Activated CD8-positive, alpha-beta memory T cell treated with anti-CD3 and anti-CD28 coated beads, Interleukin-2, amount 50 U/mL, for 1 hour (primary cell): ENCODE measurements around the gene GLTPD2.

Experiments
- DNase-seq: peaks from one replicate; pipeline ENCODE4 v3.0.0-alpha.2; 2020; ENCODE audit errors: extremely low read depth

The GLTPD2 gene

GRCh38 chr17:4771519-4772234 lies 17.1 kb upstream of the GLTPD2 start, which contains the start of gene TM4SF5:
Gene TM4SF5 (plus strand): TSS chr17:4771886. CDS start chr17:4771923, 37 bp downstream.
- DNase-seq = no peak

GRCh38 chr17:4772235-4772613 lies 16.5 kb upstream of the GLTPD2 start:
- DNase-seq = no peak

- no peak for DNase-seq
Observed at GRCh38 chr17:4777969-4778760, 10.6 kb upstream of the GLTPD2 start.

GRCh38 chr17:4780325-4780955 lies 8.3 kb upstream of the GLTPD2 start:
- no peak for DNase-seq

GRCh38 chr17:4782652-4783051 lies 6.1 kb upstream of the GLTPD2 start:
- DNase-seq = no peak

GRCh38 chr17:4785311-4786105 lies 3.3 kb upstream of the GLTPD2 start:
- DNase-seq = no peak

GRCh38 chr17:4786106-4786511 lies 2.7 kb upstream of the GLTPD2 start, which contains the start of gene VMO1:
Gene VMO1 (minus strand): TSS chr17:4786364. CDS start chr17:4786352, 12 bp downstream.
- no peak for DNase-seq

GRCh38 chr17:4786516-4786915 lies 2.2 kb upstream of the GLTPD2 start:
- no peak for DNase-seq

- DNase-seq = no peak
Observed at GRCh38 chr17:4788159-4788806, 481 bp upstream of the GLTPD2 start.

- no peak for DNase-seq
Observed at GRCh38 chr17:4789701-4789950, 862 bp downstream of the GLTPD2 start.

- peak; percentile 57 for DNase-seq
Observed at GRCh38 chr17:4789951-4790704, 1.4 kb downstream of the GLTPD2 start.

GRCh38 chr17:4790705-4791088 lies 1.9 kb downstream of the GLTPD2 start:
- DNase-seq = no peak

GRCh38 chr17:4795168-4795567 lies 6.4 kb downstream of the GLTPD2 start:
- no peak for DNase-seq

GRCh38 chr17:4796552-4796920 lies 7.8 kb downstream of the GLTPD2 start:
- no peak for DNase-seq

GRCh38 chr17:4800462-4801196 lies 11.9 kb downstream of the GLTPD2 start:
- DNase-seq = no peak

GRCh38 chr17:4802228-4802627 lies 13.5 kb downstream of the GLTPD2 start, which contains the start of gene C17orf114:
Gene C17orf114 (minus strand): TSS chr17:4802328.
- no peak for DNase-seq

GRCh38 chr17:4806456-4806776 lies 17.7 kb downstream of the GLTPD2 start:
- DNase-seq = no peak

- DNase-seq = peak; percentile 40
Observed at GRCh38 chr17:4806777-4807604, 18.2 kb downstream of the GLTPD2 start, which contains the start of gene PLD2. Gene PLD2 (plus strand): TSS chr17:4807152. CDS start chr17:4807773, 621 bp downstream.
